HG03139 (cell line): ENCODE data around the gene CNRIP1.

Experiments used
- ATAC-seq: cut with Tn5 transposase; IDR thresholded peaks from one replicate; pipeline ENCODE4 v1.9.1; 2021; ENCODE audit not compliant: unreplicated experiment

Gene CNRIP1

GRCh38 chr2:68252400-68253218 is 67.1 kb downstream of the CNRIP1 start, which contains the start of gene PPP3R1:
TSS of gene PPP3R1 (minus strand) at chr2:68252532. CDS start at chr2:68252127, 405 bp downstream.
- peak; percentile 83 for ATAC-seq

- ATAC-seq: peak; percentile 2
Observed at GRCh38 chr2:68251855-68252399, 67.8 kb downstream of the CNRIP1 start.

- ATAC-seq: peak; percentile 40
Observed at GRCh38 chr2:68251187-68251854, 68.4 kb downstream of the CNRIP1 start.

- no peak for ATAC-seq
Observed at GRCh38 chr2:68250652-68251186, 69.0 kb downstream of the CNRIP1 start.

- ATAC-seq: no peak
Observed at GRCh38 chr2:68250196-68250595, 69.6 kb downstream of the CNRIP1 start.

- ATAC-seq: no peak
Observed at GRCh38 chr2:68248806-68249205, 70.9 kb downstream of the CNRIP1 start.

GRCh38 chr2:68248361-68248760 is 71.4 kb downstream of the CNRIP1 start:
- ATAC-seq: no peak

GRCh38 chr2:68246396-68246795 is 73.4 kb downstream of the CNRIP1 start:
- ATAC-seq: no peak

- no peak for ATAC-seq
Observed at GRCh38 chr2:68245672-68246071, 74.1 kb downstream of the CNRIP1 start.

GRCh38 chr2:68245066-68245465 is 74.7 kb downstream of the CNRIP1 start:
- no peak for ATAC-seq

- ATAC-seq: no peak
Observed at GRCh38 chr2:68244456-68244855, 75.3 kb downstream of the CNRIP1 start.
